BJ (cell line): Measurements from ENCODE around the gene TIMM17B. TPM values are rescaled to one million over a fixed set of nuclear protein-coding genes. Genes with fewer than 3 reads are reported as not detected.

Source experiments
- CTCF ChIA-PET: fragments of 350-600 bp; formaldehyde crosslinking; extraction: SDS; loops from one replicate; lab custom pipeline; 2021; ENCODE audit warnings: antibody characterized with exemption, inconsistent platforms; lab: Yijun Ruan, JAX
- POLR2A ChIA-PET: fragments of 300-600 bp; sonication (Branson Sonifier 250); formaldehyde crosslinking; extraction: SDS; loops from one replicate; lab custom pipeline; 2021; ENCODE audit warnings: antibody characterized with exemption; lab: Charles Lee
- DNase-seq: peaks from one replicate; pipeline ENCODE4 v3.0.0-alpha.2; 2011; ENCODE audit warnings: low read depth
- H3K27me3 ChIP-seq: 2 replicates; pipeline ENCODE4 v1.6.0; 2011; ENCODE audit warnings: low read length; ENCODE audit not compliant: control insufficient read depth, insufficient read depth
- H3K36me3 ChIP-seq: 2 replicates; pipeline ENCODE4 v1.5.1; 2011; ENCODE audit warnings: low read length; ENCODE audit not compliant: control insufficient read depth, insufficient read depth
- H3K4me3 ChIP-seq: 2 replicates; pipeline ENCODE4 v1.5.1; 2011; ENCODE audit warnings: low read depth, mild to moderate bottlenecking, control low read depth, low read length
- polyA plus RNA-seq: library from polyadenylated mRNA; depleted of rRNA; stranded (reverse); fragments of >200 nt; gene quantifications from 2 replicates; pipeline ENCODE4 v1.2.3, GENCODE V29; 2011
- TF ChIP-seq, protein P1 (sequence below): IDR thresholded peaks from 2 replicates; pipeline ENCODE4 v1.5.1; 2011; ENCODE audit warnings: low read depth, mild to moderate bottlenecking, control low read depth, inconsistent platforms, low read length, moderate library complexity; ENCODE audit not compliant: insufficient read depth

The TIMM17B gene
- polyA plus RNA-seq, 1 experiment = 68.4 TPM

- CTCF ChIA-PET = no interaction called here
- no peaks in the 10 kb centered on the region for H3K27me3 ChIP-seq
- no peak for DNase-seq
- POLR2A ChIA-PET = interaction anchor here (0.6 kb wide), 1 partner anchor 34 kb away, joined by 6 read pairs; no protein-coding TSS in a partner anchor
- H3K4me3 ChIP-seq = peak within 1 kb of the TSS; percentile 72
- TF ChIP-seq, protein P1, sequence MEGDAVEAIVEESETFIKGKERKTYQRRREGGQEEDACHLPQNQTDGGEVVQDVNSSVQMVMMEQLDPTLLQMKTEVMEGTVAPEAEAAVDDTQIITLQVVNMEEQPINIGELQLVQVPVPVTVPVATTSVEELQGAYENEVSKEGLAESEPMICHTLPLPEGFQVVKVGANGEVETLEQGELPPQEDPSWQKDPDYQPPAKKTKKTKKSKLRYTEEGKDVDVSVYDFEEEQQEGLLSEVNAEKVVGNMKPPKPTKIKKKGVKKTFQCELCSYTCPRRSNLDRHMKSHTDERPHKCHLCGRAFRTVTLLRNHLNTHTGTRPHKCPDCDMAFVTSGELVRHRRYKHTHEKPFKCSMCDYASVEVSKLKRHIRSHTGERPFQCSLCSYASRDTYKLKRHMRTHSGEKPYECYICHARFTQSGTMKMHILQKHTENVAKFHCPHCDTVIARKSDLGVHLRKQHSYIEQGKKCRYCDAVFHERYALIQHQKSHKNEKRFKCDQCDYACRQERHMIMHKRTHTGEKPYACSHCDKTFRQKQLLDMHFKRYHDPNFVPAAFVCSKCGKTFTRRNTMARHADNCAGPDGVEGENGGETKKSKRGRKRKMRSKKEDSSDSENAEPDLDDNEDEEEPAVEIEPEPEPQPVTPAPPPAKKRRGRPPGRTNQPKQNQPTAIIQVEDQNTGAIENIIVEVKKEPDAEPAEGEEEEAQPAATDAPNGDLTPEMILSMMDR = no peak
- peaks cover 10% of the 10 kb centered on the region for H3K36me3 ChIP-seq
These were observed 21.2 kb upstream of the TIMM17B start, which contains the start of gene PIM2 for GRCh38 chrX:48918643-48919340. PIM2 (minus strand) TSS chrX:48919024; CDS start chrX:48918834, 190 bp downstream.

- POLR2A ChIA-PET = no interaction called here
- TF ChIP-seq, protein P1 = no peak
These were observed 20.7 kb upstream of the TIMM17B start for GRCh38 chrX:48918301-48918642.

DNA sequence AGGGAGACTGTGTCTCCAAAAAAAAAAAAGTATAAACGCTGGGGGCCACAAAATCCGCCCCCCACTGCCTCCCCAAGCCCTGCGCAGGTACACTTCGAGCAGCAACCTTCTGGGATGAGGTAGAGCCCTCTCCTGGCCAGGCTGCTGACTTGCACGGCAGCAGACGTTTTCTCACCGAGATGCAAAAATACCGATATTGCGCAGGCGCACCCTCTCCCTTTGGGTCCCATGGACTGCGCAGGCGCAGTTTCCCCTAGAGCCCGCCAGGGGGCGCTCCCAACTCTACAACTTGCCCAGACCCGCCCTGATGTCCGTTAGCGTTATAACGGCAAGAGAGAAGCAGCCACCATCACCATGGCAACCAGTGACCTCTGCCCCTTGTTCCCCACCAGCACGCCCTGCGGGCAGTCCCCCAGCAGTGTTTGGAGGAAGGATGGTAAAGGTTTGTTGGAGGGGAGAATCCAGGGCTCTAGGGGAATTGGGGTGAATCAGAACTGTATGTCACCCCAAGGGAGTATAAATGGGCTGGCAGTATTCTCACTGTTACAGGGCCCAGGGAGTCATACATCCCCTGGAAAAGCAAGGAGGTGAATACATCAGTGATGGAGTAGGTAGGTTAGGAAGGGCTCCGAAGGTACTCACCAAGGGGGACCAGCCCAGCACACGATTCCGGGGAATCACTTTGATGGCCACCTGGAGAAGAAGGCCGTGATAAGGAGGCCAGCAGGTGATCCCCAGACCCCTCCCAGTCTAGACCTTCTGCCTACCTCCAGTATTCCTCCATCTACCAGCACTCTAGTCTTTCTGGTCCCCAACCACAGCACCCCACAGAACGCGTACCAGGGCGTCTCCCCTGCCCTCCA is 19.8 kb upstream of the TIMM17B start:
- Histone ChIP-seq H3K27me3 (no peaks in the 10 kb centered on the region), H3K4me3 (no peak overlapping the region), H3K36me3 (peaks cover 4% of the 10 kb centered on the region; the same call in 1 of the 2 replicates)
- peak; percentile 56 for DNase-seq
- TF ChIP-seq, protein P1 = peak; percentile 94
- ChIA-PET POLR2A (no interaction called here), CTCF (interaction anchor here (1.4 kb wide), 1 partner anchor 11 kb away, joined by 7 read pairs; no protein-coding TSS in a partner anchor)

More at GRCh38 chrX:48918301-48918642, 20.7 kb upstream of the TIMM17B start:
- Histone ChIP-seq H3K27me3 (no peaks in the 10 kb centered on the region), H3K4me3 (peak overlapping the region; percentile 72), H3K36me3 (peaks cover 7% of the 10 kb centered on the region)
- no peak for DNase-seq
- CTCF ChIA-PET = no interaction called here

DNA sequence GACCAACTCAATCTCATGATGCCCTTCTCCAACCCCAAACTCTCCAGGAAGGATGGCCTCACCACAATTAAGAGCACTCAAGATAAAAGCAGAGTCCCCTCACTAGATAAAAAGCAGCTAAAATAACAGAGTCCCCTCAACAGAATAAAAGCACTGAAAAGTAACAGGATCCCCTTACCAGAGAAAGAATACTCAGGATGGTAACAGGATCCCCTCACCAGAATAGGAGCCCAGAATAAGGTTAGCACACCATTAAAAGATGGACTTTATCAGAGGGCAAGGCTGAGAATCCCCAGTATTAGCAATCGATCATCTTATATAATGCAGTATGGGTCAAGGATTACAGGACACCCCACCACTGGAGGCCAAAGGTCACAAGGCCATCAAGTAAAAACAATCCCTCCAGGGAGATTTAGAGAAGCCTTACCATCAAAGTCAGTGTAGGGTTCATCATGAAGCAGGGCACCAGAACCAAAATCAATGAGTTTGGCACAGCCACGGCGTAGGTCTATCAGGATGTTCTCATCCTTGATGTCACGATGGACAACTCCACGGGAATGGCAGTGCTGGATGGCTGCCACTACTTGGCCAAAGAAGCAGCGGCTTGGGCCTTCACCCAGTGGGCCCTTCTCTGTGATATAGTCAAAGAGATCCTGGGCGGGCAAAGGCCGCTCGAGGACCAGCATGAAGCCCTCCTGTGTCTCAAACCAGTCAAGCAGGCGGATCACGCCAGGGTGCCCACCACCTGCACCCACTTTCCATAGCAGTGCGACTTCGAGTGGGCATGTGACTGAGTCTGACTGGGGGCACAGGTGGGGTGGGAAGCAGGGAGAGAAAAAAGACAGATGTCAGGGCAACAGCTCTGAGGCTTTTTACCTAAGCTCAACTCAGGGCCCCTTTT is 17.3 kb upstream of the TIMM17B start:
- no peak for DNase-seq
- ChIA-PET CTCF (no interaction called here), POLR2A (no interaction called here)
- Histone ChIP-seq H3K4me3 (no peak overlapping the region), H3K36me3 (no peaks in the 10 kb centered on the region), H3K27me3 (no peaks in the 10 kb centered on the region)
- TF ChIP-seq, protein P1 = no peak
